ENCODE measurements around the gene CXCR1.
"Not testable (repeated sequence)": the region's sequence is repeated elsewhere in the genome, so short reads cannot be mapped to it uniquely, and the experiment has no call there.

CXCR1 gene

DNA sequence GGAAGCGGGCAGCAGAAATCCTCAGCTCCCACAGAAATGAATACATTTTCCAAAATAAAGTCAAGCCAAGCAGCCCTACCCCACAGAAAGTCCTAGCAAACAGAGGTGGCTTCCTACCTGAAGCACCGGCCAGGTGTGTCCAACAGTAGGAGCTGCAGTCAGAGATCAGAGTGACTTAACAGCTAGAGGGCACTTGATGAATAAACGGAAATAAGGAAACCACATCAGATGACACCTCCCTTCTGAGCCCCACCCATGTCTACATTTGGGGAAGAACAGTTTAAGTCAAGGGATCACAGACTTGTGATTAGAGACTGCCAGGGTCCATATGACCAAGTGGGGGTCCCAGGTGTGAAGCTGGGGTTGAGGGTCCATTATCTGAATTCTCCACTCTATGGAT is at the start of gene CXCR1:
Gene CXCR1, minus strand, starts transcription at position 172 of the 400 bp plus-strand sequence. CDS start 1,751 bp downstream, outside the sequence.
- DNase-seq (ENCODE audit: low read depth): no peak

- DNase-seq (ENCODE audit: low read depth): no peak
These were observed 49.5 kb upstream of the CXCR1 start for GRCh38 chr2:218216336-218216673.

GRCh38 chr2:218214116-218214515 is 47.4 kb upstream of the CXCR1 start:
- DNase-seq (ENCODE audit: low read depth): no peak

DNA sequence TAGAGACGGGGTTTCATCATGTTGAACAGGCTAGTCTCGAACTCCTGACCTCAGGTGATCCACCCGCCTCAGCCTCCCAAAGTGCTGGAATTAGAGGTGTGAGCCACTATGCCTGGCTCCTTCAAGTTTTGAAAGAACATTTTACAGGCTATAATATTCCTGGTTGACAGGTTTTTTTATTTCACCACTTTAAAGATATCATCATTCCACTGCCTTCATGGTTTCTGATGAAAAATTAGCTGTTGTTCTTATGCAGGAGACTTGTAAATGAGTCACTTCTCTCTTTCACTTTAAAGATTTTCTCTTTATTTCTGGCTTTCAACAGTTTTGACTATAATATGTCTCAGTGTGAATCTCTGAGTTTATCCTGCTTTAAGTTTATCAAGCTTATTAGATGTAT is 42.3 kb upstream of the CXCR1 start:
- no peak for DNase-seq (ENCODE audit: low read depth)

DNA sequence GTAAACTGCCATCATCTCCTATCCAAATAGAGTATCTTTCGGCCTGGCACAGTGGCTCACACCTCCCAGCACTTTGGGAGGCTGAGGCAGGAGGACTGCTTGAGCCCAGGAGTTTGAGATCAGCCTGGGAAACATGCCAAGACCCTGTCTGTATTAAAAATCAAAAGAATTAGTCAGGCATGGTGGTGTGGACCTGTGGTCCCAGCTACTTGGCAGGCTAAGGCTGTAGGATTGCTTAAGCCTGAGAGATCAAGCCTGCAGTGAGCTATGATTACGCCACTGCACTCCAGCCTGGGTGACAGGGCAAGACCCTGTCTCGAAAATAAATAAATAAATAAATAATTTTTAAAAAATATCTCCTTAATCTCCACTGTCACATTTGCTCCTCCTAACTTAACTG is 35.5 kb upstream of the CXCR1 start:
- DNase-seq (ENCODE audit: low read depth): no peak

GRCh38 chr2:218196974-218197373 is 30.2 kb upstream of the CXCR1 start:
- no peak for DNase-seq (ENCODE audit: low read depth)

- no peak for DNase-seq (ENCODE audit: low read depth)
These were observed 28.1 kb upstream of the CXCR1 start for GRCh38 chr2:218194880-218195279.

GRCh38 chr2:218193701-218194100 is 26.9 kb upstream of the CXCR1 start:
- no peak for DNase-seq (ENCODE audit: low read depth)

DNA sequence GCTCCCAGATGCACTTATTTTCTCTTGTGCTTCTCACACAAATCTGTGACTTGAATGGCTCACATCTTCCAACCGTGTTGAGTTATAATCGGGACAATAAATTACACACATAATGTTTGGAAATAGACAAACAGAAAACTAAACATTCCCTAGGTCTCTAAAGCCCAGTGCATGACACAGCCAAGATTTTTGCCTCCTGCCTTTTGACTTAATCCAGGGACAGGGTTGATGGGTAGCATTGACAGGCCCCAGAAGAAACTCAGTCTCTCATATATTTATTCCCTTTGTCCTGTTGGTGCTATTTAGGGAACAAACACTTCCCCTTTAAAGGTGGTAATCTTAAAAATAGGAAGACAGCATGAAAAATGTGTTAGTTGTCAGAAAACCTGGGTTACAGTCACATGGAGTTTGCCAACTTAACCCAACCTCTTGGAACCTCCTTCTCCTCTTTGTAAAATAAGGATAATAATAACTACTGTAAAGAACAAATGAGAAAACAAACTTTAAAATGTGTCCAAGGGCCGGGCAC is 26.2 kb upstream of the CXCR1 start:
- no peak for DNase-seq (ENCODE audit: low read depth)

DNA sequence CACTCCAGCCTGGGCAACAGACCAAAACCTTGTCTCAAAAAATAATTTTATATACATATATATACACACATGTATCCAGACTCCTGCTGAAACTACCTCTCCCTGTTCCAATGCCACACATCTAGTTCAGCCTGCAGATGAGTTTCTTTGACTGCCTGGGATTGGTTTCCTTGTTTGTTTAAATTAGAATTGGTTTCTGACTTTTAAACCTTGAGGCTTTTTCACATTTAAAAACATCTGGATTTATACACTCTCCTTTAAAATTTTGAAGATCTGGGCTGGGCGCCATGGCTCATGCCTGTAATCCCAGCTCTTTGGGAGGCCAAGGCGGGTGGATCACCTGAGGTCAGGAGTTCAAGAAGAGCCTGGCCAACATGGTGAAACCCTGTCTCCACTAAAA is 21.8 kb upstream of the CXCR1 start:
- no peak for DNase-seq (ENCODE audit: low read depth)

DNA sequence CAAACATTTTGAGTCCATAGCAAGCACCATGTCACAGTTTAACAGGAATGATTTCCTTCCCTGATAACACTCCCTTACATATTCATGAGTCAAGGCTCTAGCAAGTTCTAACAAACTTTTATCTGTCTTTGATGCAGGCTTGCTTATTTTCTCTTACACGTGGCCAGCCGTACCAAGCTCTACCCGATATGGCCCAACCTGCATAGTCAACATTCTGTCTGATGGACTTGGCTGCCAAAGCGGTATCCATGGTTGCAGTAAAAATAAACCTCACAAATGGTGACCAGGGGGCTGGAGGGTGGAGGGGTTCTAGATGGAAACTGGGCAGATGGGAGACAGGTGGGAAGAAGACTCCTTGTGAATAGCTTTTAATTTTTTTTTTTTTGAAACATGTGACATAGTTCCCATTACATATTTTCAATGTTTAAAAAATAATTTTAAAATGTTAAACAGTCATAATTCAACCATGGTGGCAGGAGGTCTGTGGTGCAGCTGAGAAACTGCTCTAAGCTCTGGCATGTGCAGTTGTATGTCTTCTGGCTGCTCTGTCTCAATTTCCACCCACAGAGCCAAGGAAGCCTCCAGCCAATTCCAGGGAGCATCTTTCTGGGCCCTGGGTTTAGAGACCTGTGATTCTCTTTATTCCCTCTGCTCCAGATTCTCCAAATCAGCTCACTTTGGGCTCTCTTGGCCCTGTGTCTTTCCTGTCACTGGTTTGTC is 20.7 kb upstream of the CXCR1 start:
- no peak for DNase-seq (ENCODE audit: low read depth)

DNA sequence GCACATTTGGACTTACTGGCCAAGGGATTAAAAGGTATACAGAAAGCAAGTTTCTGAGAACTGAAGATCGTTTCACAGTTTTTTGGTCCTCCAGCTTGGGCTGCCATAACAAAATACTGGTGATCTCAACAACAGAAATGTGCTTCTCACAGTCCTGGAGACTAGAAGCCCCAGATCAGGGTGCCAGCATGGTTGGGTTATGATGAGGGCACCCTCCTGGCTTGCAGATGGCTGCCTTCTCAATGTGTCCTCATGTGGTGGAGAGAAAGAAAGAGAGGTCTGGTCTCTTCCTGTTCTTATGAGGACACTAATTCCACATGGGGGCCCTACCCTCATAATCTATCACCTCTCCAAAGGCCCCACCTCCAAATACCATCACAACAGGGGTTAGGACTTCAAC is 20.1 kb upstream of the CXCR1 start:
- DNase-seq (ENCODE audit: low read depth): no peak

GRCh38 chr2:218186355-218186766 is 19.6 kb upstream of the CXCR1 start:
- peak; percentile 37 for DNase-seq (ENCODE audit: low read depth)

DNA sequence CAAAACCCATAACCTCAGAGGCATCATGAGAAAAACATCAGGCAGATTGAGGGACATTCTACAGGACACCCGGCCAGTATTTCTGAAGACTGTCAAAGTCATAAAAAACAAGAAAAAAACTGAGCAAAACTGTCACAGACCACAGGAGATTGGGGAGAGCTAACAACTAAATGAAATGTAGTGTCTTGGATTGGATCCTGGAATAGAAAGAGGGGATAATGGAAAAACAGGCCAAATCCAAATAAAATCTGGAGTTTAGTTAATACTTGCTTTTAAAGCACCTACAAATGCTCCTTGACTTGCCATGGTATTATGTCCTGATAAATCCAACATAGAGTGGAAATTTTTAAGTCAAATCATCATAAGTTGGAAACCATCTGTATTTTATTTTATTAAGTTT is 17.6 kb upstream of the CXCR1 start:
- no peak for DNase-seq (ENCODE audit: low read depth)

GRCh38 chr2:218180467-218181114 is 13.8 kb upstream of the CXCR1 start:
- DNase-seq (ENCODE audit: low read depth): no peak

DNA sequence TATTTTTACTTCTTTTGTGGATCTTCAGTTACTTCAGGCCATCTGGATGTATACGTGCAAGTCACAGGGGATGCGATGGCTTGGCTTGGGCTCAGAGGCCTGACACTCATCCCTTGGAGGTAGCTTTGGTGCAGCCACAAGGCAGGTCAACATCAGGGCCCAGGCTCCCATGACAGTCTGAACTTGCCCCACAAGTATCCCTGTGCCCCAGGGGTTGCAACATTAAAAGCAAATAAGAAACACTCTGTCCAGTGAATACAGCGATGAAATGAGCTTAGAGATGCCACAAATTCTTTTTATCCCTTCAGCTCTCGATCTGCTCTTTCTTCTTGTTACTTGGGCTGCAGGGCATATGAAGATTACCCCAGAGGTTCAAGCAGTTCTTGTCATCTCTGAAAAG is 13.0 kb upstream of the CXCR1 start:
- no peak for DNase-seq (ENCODE audit: low read depth)

DNA sequence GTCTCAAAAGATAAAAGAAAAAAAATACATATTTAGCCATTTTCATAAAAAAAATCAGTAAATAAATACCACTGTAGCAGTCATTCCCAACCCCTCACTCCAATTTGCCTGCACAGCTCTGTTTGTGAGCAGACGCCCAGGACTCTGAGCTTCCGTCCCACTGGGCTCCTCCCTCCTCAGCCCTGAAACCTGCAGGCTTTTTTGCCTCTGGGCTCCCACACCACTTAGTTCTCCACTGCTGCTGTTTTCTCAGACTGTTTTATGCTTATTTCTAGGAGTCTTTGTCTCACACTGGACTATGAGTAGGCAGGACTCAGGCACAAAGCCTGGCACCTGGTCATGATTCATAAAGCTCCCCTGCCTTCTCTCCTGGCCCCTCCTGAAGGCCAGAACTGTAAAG is 6.1 kb upstream of the CXCR1 start:
- no peak for DNase-seq (ENCODE audit: low read depth)

DNA sequence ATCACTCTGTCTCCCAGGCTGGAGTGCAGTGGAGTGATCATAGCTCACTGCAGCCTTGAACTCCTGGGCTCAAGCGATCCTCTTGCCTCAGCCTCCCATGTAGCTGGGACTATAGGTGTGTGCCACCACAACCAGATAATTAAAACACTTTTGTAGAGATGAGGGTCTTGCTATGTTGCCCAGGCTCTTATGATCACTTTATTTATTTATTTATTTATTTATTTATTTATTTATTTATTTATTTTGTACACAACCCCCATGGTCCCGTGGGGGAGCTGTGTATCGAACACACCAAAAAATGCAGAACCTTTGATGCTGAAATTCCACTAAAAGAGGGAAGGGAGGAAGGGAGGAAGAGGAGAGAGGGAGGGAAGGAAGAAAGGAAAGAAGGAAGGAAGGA is 5.0 kb upstream of the CXCR1 start:
- not testable (repeated sequence) for DNase-seq (ENCODE audit: low read depth)

DNA sequence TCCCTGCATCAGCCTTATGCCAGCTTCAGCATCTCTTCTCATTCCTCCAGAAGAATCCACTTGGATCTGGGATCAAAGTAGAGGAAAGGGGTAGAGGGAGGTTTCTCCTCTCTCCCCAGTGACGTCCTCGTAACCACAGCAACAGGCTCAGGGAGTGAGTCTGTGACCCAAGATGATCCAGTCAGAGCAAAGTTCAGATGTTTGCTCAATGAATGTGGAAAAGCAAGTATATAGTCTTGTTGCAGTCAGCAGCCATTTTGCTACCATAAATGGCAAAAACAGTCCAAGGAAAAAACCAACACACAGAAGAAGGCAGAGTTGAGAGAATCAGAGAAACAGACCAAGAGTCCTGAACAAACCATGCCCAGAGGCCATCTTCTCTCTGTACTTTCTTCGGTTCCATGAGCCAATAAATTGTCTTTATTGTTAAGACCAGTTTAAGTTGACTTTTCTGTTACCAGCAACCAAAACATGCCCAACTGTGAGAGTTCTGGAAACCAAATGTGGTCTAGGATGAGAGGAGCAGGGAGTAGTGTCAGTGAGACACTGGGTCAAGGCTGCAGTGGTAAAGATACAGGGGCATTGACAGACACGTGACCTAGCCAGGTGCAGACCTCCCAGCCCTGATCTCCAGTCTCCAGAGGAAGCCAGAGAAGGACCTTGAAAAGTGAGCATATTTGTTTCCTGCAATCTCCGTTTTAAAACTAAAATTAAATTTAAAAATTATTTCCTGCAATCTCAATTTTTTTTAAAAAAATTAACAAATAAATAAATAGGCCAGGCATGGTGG is 3.2 kb upstream of the CXCR1 start:
- no peak for DNase-seq (ENCODE audit: low read depth)

GRCh38 chr2:218168635-218169462 is 2.1 kb upstream of the CXCR1 start:
- no peak for DNase-seq (ENCODE audit: low read depth)

GRCh38 chr2:218168016-218168415 is 1.3 kb upstream of the CXCR1 start:
- DNase-seq (ENCODE audit: low read depth): no peak

GRCh38 chr2:218162814-218163213 is 3.9 kb downstream of the CXCR1 start:
- DNase-seq (ENCODE audit: low read depth): no peak

Measured in non-pigmented ciliary epithelial cell (primary cell).